SKM-1 (cell line): Measurements from ENCODE around the gene IFT27.
"Not testable (repeated sequence)": the region's sequence is repeated elsewhere in the genome, so short reads cannot be mapped to it uniquely, and the experiment has no call there.

Source experiments
- DNase-seq: peaks from one replicate; lab custom pipeline; 2025; ENCODE audit not compliant: unreplicated experiment; lab: John Stamatoyannopoulos, UW

Gene IFT27

DNA sequence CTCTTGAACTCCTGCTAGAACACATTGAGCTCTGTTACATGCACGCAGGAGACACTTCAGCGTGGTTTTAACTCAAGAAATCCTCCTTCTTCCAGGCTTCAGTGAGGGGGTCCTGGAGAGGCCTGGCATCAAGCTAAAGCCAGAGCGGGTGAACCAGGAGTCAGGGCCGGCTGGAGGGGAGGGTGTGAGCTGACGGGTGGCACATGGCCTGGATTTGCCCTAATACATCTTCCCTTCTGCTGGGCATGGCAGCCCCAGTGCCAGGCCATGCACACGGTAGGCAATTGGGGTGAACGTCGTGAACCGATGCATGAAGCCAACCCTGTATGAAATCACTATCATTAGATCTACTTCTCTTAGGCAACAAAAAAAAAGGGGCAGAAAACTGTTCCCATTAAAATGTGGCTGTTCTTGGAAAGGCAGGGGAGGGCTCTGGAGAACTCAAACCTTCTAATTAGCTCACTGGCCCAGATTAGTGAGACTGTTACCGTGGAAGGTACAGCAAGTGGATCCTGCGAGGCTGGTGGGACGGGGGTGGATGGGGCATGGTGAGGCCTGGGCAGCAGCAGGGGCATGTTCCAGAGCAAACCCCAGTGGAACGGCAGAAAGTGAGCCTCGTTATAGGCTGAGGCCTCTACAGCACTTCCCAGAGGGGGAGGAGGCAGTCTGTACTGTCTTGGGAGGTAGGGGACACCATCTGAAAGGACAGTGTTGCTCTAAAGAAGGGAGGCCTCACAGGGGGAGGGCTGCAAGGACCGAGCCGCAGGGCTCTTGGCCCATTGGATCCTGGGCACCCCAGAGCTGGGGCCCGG is 10.6 kb downstream of the IFT27 start:
- no peak for DNase-seq

DNA sequence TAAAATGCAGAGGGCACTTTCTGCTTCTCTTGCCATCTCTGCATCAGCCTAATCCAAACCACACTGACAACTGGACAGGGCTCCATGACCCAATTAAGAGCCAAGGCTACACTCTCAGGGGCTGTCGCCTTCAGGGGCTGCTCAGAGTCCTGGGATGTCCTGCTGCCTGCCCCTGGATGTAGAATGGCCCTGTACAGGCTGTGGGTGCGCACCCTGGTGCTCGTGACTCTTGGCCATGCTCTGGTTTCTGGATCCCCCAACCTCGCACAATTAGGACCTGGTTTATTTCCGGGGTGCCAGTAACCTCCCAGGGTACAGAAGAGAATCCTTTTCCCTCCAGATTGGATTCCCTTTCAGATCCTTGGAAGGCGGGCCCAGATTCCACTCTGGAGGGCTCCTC is 11.3 kb downstream of the IFT27 start:
- no peak for DNase-seq

DNA sequence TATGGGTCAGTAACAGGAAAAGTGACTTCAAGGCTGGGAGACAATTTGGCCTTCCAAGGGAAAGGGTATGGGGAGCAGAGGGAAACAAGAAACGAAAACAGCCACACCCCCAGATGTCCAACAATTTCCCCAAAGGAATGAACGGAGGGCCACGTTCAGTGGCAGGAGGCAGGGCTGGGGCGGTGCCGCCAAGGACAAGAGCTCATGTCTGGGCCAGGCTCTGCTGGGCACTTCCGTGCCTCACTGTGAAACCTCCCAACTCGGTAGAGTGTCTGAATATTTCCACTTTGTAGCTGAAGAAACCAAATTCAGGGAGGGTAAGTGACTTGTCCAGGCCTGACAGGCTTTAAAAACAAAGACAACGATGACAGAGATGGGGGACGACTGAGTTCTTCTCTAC is 11.9 kb downstream of the IFT27 start:
- DNase-seq = no peak

DNA sequence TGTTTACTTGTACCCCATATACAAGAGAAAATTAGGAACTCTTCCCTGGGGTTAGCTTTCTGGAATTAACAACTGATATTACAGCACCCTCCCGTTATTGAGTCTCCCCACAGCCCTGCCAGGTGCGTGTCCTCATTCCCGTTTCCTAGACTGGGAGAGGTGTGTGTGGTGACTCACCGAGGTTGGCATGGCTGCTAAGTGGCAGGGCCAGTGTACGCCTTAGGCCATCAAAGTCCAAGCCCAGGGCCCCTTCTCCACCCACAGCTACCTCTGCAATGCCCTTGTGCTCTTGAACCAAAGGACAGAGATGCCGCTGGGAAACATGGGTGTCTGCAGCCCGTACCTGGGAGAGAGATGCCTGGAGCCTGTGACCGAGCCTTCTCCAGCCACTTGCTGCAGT is 12.3 kb downstream of the IFT27 start:
- no peak for DNase-seq

DNA sequence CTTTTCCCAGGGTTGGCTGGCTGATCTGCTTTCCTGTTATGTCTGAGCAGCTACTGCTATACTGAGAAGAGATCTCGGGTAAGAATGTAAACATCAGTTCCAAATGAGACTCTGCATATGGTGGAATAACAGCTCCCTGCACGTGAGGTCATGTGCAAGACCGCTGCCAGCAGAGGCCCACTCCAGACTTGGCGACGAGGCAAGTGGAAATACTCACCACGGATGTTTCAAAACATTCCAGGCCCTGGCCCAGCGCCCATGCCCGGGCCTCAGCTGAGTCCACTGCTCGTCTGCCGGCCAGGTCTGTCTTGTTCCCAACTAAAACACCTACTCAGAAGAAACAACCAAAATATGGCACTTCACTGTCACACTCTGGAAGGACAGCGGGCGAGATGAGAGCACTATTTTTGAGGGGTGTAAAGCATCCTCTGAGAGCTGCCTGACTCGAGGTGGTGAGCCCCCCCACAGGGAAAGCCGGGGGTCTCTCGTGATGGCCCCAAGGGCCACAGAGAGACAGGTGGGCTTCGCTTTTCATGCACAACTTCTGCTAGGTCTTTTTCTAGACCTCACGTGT is 13.1 kb downstream of the IFT27 start:
- no peak for DNase-seq

DNA sequence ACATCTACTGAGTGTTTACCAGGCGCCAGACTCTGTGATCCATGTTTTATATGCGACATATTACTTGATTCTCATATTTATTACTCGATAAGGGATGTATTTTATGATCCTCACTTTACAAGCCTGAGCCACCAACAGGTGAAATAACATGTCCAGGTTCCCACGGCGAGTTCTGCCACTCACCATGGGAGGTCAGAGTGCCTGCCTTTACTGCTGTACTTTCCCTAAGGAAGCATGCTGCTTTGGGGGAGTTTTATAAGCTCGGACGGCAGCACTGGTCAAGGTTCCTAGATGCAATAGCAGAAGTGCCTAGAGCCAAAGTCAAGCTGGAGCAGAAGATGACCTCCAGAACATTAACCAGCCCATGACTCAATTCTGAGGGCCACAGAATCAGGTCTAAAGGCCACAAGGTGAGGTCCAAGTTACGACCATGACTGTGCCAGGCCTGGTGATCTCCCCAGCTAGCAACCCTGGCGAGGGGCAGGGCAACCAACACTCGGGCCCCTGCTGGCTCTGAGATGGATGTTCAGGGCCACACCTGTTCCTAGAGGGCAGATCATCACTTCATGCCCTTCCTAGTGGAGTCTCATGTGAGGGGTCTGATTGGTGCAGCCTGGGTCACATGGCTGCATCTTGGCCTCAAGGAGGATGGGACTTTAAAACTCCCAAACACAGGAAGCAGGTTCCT is 14.2 kb downstream of the IFT27 start:
- DNase-seq = no peak

DNA sequence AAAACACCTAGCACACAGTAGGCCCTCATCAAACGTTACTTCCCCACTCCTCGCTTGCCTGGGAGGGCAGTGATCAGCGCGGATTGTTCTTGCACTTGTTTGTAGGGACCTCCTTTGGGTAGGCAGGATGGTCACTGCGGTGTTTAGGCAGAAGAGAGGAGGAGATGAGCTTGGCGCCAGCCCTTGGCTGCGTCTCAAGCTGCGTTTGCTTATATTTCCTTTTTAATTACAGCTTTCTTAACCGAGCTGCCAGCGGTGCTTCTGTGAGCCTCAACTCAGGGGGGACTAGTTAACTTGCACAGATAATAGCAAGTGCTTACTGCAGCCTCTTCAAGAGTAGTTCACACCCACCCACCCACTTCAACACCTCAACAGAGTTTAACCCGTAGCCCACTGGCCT is 15.1 kb downstream of the IFT27 start:
- no peak for DNase-seq

DNA sequence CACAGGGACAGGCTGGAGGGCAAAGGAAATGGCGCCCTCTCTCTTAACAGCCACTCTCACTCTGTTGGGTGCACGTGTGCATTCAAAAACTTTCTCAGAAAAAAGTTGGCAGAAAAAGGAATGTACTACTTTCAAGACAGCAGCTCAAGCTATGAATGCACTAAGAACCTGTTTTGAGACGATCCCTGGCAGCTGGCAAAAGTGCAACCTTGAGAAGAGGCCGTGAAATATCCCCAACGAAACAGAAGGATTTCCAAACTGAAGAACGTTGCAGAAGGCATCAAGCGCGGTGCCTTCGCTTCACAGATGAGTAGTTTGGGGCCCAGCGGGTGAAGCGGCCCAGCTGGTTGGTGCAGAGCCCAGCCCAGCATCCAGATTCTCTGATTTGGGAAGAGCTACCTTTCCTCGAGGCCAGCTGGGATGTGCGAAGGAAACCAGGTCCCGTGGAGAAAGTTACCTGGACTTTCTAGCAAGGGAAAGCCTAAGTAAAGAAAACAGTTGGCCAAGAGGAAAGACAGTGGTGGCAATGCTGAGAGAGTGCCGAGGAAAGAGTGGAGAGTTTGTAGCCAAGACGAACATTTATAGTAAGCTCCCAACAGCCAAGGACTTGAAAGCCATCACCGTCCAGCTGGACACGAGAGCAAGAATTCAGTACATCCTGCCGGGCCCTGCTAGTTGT is 16.3 kb downstream of the IFT27 start:
- no peak for DNase-seq

DNA sequence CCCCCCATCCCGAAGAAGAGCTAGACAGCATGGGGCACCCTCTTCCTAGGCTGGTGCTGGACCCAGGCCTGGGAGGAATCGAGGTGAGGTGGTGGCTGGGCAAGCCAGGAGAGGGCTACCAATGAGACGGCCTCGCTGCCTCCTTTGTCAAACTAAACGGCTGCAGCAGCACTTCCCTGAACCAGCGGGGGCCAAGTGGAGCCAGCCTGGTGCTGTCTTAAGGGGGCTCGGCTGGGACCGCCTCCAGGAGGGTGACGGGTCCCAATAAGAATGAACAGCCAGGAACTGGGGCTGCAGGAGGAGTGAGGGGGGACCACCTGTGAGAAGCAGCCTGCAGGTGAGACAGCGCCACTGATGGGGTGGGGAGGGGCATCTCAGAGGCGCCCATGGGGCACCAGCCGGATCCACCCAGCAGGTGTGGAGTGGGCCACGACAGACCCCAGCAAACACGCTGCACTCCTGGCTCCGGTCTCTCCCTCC is 17.1 kb downstream of the IFT27 start:
- DNase-seq = no peak

DNA sequence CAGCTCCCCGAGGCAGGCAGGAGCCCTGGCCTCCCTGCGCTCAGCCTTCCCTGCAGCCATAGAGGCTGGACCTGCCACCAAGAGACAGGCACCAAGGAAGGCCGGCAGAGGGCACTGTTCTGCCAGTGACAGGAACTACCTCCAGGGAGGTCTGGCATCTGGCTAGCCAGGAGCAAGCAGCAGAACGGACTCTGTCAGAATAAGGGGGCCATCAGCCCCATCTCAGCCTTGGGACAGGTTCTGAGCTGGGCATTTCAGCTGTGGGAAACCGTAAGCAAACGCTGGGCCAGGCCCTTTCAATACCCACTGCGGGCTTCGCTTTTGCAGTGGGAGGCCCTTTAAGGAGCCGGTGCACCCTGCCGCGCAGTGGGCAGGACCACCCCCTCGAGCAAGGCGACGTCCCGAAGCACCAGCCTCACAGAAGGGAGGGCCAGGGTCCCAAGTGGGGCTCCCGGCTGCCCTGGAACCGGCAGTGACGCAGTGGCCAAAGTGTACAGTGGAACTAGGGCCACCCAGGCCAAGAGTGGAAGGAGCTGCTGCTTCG is 18.2 kb downstream of the IFT27 start:
- peak; percentile 23 for DNase-seq

DNA sequence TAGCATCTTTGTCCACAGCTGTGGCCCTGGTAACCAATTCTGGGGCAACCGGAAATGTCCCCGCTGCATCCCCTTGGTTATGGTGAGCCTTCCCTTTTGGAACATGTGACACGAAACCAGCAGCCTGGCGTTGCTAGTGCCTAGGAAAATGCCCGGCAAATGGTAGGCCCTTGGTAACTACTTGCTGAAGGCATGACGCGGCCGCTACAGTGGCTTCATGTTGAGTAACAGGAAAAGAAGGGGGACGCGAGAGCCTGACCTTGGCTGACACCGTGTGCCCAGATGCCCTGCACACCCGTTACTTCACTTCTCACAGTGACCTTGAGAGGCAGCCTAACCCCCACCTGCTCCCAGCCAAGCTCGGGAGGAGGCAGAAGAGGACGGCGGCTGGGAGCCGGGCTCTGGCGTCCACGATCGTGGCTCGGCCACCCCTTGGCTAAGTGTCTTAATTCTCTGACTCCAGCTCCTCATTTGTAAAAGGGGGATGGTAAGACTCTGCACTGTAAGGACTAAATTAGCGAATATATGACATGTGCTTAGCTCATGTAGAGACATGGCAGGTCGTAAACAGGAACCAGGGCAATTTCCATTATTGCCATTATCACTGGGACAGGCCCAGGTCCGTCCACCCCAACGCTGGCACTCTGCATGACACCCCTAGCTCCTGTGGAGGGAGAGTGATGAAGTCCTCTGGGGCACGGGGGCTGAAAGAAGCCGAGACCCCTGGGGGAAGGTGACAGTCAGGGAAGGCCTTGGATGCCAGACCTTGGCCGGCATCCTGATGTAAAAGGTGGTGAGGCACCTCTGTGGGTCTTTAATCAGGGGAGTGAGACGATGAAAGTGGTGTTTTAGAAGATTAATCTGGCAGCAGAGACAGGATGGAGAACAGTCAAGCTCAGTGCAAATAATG is 18.9 kb downstream of the IFT27 start:
- DNase-seq = no peak

DNA sequence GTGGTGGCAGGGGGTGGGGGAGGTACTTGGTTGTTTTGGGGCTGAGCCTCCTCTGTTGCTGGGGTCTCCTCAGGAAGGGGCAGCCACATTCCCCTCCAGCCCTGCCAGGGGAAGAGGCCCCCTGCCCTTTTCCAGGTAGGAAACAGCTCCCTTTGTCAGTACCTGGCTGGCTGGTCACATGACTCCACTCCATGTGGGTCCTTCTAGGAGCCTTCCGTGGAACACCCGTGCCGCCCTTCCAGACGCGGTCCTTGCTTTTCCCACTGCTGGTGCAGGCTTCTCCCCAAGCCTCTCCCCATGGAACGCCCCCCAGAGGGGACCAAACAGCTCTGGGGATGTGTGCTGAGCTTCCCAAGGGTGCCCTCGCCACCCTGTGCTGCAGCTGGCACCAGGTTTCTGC is 19.9 kb downstream of the IFT27 start:
- DNase-seq = no peak

DNA sequence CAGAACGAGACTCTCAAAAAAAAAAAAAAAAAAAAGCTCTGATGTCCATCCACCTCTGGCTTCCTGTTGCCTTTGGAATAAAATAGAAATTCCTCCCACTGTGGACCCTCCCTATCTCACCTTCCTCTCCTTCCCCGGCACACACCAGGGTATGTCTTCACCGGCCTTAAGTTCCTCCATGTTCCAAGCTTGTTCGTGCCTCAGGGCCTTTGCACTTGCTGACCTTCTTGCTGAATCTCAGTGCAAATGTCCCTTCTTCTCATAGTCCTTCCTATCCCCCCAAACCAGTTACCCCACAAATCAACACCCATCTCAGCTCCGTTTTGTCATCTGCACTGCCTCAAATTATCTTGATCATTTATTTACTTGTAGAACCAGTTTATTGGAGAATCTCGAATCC is 20.6 kb downstream of the IFT27 start:
- DNase-seq = no peak

DNA sequence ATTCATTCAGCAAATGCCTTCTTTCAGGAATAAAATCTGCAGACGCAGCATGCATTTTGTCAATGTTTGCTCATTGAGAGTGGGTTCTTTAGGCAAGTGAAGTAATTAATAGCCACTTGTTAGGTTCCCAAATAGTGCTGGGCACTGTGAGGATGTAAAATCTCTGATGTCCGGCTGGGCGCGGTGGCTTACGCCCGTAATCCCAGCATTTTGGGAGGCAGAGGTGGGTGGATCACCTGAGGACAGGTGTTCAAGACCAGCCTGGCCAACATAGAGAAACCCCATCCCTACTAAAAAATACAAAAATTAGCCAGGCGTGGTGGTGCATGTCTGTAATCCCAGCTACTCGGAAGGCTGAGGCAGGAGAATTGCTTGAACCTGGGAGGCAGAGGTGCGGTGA is 21.0 kb downstream of the IFT27 start:
- DNase-seq = not testable (repeated sequence)

DNA sequence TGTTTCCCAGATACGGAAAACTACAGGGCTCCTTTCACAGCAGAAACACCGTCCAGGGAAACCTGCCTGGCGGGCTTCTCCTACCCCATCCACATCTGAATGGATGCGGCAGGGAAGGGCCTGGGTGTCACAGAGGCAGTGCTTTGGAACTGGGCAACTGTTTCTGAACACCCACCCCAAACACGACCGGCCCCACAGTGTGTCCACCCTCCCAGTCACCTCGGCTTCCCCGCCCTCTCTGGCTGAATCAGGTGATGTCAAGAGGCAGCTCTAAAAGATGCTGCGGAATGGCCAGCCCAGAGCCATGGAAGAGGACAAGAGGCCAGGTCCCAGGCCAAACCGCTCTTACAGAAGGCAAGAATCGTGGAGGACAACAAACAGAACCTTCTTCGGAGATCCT is 22.0 kb downstream of the IFT27 start:
- DNase-seq = no peak

DNA sequence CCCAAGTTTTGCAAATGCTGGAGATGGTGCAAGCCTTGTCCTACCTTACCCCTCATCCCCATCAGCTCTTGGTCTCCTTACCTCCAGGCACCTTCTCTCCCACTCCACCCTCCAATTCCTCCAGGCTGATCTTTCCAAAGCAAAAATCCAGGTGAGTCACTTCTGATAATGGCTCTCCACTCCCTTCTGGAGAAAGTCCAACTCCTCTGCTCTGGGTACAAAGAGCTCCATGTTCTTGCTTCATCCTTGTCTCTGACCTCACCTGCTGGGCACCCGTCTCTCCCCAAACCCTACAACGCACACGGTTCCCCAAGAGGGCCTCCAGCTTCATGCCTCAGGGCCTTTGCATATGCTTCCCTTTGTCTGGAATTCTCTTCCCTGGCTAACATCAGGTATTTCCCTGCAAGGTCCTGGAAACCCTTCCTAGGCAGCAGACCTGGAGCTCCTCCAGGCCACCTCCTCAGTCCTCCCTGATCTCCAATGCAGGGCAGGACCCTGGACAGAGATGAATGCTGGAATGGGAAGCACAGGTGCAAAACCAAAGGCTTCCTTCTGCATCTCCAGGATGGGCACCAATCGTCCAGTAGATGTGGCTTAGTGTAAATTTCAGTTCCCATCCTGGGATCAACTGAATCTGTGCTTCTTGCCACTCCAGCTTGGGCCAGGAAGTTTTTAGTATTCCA is 22.7 kb downstream of the IFT27 start:
- no peak for DNase-seq

DNA sequence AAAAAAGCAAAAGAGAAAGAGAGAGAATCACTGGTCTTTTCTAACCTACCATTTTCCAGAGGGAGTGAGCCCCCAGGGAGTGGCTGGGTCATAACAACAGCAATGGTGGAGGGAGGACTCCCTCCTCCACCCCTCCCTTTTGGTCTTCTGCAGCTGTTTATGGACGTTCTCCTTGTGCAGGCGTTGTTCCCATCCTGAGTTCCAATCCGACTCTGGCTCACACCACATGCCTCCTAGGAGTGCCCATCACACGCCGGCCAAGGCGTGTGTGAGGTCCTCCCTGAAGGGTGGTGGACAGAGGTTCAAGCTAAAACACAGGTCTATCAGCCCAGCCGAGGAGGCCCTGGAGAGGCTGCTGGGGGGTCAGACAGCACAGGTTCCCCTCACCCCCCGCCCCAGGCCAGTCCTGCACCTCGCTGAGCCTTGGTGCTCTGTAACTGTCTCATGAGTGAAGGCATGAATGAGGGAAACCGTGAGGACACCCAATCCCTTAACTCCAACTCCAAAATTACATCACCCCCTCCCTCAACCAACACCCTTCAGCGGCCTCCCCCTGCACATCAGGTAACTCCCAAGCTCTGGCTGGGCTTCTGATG is 29.4 kb downstream of the IFT27 start:
- DNase-seq = no peak

DNA sequence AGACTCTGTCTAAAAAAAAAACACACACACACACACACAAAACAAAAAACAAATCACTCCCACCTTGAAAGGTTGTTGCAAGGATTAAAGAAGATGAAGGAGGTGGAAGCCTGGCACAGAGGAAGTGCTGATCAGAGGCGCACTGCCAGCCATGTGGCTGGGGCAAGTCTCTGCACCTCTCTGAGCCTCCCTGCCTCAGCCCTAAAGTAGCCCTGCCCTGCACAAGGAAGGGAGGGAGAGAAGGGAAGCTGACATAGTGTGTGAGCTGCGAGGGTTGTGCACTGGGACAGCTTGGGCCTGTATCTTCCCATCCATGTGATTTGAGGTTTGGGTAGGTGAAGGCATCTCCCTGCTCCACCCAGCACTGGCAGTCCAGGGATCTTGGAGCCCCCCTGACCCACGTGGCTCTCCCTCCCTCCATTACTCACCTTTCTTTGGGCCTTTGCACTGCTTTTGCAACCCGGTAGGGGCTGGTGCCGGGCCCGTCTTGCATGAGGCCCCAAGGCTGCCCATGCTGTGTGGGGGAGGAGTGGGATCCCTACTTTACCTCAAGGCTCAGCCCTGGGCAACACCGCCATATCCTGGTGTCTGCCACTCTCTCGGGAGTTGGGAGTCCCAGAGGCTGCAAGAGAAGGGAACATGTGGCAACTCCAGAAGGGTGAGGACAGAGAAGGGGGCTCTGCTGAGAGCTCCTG is 30.5 kb downstream of the IFT27 start:
- no peak for DNase-seq

DNA sequence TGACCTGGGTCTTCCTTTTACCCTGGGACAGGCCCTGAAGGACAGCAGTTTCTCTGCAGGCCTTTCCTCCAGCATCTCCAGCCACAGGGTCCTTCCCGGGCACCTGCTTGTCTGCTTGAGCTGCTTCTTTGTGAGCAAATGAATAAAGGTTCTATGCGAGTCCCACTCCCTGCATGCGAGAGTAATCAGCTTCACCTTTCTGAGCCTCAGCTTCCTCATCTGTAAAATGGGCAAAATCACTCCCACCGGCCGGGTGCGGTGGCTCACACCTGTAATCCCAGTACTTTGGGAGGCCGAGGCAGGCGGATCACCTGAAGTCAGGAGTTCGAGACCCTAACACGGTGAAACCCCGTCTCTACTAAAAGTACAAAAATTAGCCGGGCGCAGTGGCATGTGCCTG is 31.1 kb downstream of the IFT27 start:
- no peak for DNase-seq
